Activated naive CD8-positive, alpha-beta T cell (primary cell): ENCODE data around the gene NMRK2.
"Not testable (repeated sequence)": the region's sequence is repeated elsewhere in the genome, so short reads cannot be mapped to it uniquely, and the experiment has no call there.

ENCODE experiments used
- H3K27ac Mint-ChIP-seq: one replicate; pipeline ENCODE4 v1.8.0; 2021; ENCODE audit warnings: mixed read lengths
- H3K27me3 Mint-ChIP-seq: one replicate; pipeline ENCODE4 v1.8.0; 2021; ENCODE audit warnings: mixed read lengths
- H3K36me3 Mint-ChIP-seq: one replicate; pipeline ENCODE4 v1.8.0; 2021; ENCODE audit warnings: mixed read lengths
- H3K4me1 Mint-ChIP-seq: one replicate; pipeline ENCODE4 v1.8.0; 2021; ENCODE audit warnings: low read depth, mixed read lengths
- H3K4me3 Mint-ChIP-seq: one replicate; pipeline ENCODE4 v1.8.0; 2021; ENCODE audit warnings: mild to moderate bottlenecking, mixed read lengths
- H3K9me3 Mint-ChIP-seq: one replicate; pipeline ENCODE4 v1.8.0; 2021; ENCODE audit warnings: low read depth, mixed read lengths

NMRK2 gene

DNA sequence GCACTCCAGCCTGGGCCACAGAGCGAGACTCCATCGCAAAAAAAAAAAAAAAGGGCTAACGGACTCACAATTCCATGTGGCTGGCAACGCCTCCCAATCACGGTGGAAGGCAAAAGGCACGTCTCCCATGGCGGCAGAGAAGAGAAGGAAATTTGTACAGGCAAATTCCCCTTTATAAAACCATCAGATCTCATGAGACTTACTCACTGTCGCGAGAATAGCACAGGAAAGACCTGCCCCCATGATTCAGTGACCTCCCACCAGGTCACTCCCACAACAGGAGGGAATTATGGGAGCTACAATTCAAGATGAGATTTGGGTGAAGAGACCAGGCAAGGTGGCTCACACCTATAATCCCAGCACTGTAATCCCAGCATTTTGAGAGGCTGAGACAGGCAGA, 18.7 kb upstream of the NMRK2 start:
- peaks cover 4% of the 10 kb centered on the region for H3K27me3 Mint-ChIP-seq
- H3K4me3 Mint-ChIP-seq = no peak overlapping the region
- no peaks in the 10 kb centered on the region for H3K9me3 Mint-ChIP-seq
- no peak overlapping the region for H3K27ac Mint-ChIP-seq
- no peaks in the 10 kb centered on the region for H3K4me1 Mint-ChIP-seq
- H3K36me3 Mint-ChIP-seq = no peaks in the 10 kb centered on the region

DNA sequence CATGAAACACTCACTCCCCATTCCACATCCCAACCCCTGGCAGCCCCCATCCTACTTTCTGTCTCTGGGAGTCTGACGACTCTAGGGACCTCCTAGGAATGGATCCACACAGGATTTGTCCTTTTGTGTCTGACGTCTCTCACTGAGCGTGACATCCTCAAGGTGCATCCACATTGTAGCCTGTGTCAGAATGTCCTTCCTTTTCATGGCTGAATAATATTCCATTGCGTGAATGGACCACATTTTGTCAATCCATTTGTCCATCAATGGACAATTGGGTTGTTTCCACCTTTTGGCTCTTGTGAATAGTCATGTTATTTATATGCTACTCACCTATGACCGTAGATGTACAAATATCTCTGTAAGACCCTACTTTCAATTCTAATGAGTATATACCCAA, 16.8 kb upstream of the NMRK2 start:
- Mint-ChIP-seq H3K27ac (no peak overlapping the region), H3K9me3 (no peaks in the 10 kb centered on the region), H3K36me3 (peaks cover 3% of the 10 kb centered on the region), H3K4me1 (no peaks in the 10 kb centered on the region), H3K4me3 (no peak overlapping the region), H3K27me3 (peaks cover 4% of the 10 kb centered on the region)

DNA sequence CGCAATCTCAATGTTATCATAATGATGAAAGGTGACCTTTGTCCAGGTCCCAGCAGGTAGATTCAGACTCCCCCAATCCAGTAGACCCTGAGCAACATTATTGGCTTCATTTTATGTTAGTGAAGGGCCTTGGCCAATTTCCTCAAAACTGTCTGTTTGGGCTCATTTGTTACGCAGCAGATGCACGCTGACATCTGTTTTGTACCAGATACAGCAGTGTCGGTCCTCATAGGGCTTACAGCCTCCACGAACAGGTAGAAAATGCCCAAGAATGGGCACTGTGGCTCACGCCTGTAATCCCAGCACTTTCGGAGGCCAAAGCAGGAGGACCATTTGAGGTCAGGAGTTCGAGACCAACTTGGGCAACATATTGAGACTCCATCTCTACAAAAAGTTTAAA, 13.1 kb upstream of the NMRK2 start:
- H3K9me3 Mint-ChIP-seq = peaks cover 5% of the 10 kb centered on the region
- no peak overlapping the region for H3K27ac Mint-ChIP-seq
- no peaks in the 10 kb centered on the region for H3K4me1 Mint-ChIP-seq
- no peak overlapping the region for H3K4me3 Mint-ChIP-seq
- H3K27me3 Mint-ChIP-seq = peaks cover 4% of the 10 kb centered on the region
- peaks cover 8% of the 10 kb centered on the region for H3K36me3 Mint-ChIP-seq

DNA sequence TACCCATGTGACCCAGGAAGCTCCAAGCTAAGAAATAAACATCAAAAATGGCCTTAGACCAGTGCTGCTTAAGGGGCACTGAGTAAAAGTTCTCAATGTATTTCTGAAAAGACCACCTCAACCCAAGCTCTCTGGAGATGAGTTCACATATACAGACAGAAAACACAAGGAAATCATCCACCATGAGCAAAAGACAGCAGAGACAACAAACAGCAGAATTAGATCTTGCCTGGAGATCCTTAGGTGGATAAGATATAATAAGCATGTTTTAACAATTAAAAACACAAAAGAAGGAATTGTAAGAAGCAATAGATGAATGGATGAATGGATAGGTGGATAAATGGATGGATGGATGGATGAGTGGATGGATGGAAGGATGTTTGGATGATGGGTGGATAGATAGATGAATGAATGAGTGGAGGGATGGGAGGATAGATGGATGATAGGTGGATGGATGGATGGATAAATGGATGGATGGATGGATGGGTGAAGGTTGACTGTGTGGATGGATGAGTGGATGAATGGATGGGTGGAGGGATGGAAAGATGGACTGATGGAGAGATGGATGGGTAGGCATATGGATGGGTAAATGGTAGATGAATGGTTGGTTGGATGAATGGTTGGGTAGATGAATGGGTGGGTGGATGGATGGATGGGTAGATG, 9.6 kb upstream of the NMRK2 start:
- H3K36me3 Mint-ChIP-seq = peaks cover 8% of the 10 kb centered on the region
- no peaks in the 10 kb centered on the region for H3K27me3 Mint-ChIP-seq
- H3K4me3 Mint-ChIP-seq = no peak overlapping the region
- peaks cover 5% of the 10 kb centered on the region for H3K9me3 Mint-ChIP-seq
- no peaks in the 10 kb centered on the region for H3K4me1 Mint-ChIP-seq
- H3K27ac Mint-ChIP-seq = no peak overlapping the region

DNA sequence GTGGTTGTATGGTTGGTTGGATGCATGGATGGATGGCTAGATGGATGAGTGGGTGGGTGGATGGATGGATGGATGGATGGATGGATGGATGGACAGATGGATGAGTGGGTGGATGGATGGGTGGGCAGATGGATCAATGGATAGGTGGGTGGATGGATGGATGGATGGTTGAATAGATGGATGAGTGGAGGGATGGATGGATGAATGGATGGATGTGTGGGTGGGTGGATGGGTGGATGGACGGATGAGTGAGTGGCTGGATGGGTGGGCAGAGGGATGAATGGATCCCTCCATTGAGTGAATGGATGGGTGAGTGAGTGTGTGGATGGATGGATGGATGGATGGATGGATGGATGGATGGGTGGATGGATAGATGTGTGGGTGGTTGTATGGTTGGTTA, 9.0 kb upstream of the NMRK2 start:
- H3K4me3 Mint-ChIP-seq = no peak overlapping the region
- H3K27me3 Mint-ChIP-seq = no peaks in the 10 kb centered on the region
- H3K9me3 Mint-ChIP-seq = peaks cover 5% of the 10 kb centered on the region
- no peak overlapping the region for H3K27ac Mint-ChIP-seq
- H3K4me1 Mint-ChIP-seq = no peaks in the 10 kb centered on the region
- peaks cover 8% of the 10 kb centered on the region for H3K36me3 Mint-ChIP-seq

DNA sequence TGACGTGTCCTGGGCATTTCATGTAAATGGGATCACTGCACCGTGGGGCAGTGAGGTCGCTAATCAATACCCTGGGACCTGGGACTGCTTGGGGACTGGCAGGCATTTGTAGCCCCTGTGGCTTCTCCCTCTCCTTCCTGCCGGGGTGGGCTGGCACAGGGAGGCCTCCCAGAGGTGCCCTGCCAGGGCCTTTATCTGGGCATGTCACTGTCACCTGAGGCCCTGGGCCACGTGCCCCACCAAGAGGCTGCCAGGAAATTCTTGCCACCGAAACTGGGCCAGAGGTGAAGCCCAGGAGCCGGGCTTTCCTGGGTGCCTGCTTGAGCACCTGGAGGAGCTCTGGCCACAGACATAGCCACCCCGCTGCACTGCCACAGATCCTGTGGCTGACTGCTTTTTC, 1.8 kb upstream of the NMRK2 start:
- Mint-ChIP-seq H3K9me3 (no peaks in the 10 kb centered on the region), H3K27me3 (peaks cover 1% of the 10 kb centered on the region), H3K4me1 (peaks cover 1% of the 10 kb centered on the region), H3K27ac (no peak overlapping the region), H3K4me3 (no peak overlapping the region), H3K36me3 (no peaks in the 10 kb centered on the region)

DNA sequence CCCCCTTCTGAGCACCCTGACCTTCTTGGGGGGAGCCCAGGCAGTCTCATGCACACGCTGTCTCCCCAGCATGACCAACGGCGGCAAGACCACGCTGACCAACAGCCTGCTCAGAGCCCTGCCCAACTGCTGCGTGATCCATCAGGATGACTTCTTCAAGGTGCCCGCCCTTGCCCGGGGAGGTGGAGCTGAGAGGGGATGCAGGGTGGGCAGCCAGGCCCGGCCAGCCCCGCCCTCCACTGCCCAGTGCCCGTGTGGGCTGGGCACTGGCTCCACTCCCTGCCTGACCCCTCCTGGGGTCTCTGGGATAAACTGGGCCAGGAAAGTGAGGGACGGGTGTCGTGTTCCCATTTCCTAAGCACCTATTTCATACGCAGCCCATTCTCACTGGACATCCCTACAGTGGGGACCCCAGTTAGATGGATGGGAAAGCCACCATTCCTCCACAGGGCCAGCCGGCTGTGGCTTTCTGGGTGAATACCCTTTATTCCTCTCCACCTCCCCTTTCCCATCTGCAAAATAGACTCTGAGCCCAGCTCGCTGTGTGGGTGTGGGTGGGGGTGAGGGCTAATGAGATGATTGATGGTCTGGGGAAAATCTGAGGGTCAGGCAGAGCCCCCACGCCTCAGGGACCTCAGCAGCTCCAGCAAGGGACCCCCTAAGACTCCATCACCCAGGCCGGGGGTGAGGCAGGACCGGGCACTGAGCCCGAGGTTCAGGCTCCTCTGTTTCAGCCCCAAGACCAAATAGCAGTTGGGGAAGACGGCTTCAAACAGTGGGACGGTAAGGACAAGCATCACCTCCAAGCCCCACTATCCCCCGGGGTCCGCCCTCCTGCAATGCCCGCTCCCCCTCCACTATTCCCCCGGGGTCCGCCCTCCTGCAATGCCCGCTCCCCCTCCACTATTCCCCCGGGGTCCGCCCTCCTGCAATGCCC, 3.9 kb downstream of the NMRK2 start:
- Mint-ChIP-seq H3K9me3 (no peaks in the 10 kb centered on the region), H3K27me3 (peaks cover 1% of the 10 kb centered on the region), H3K4me3 (no peak overlapping the region), H3K27ac (no peak overlapping the region), H3K4me1 (peaks cover 1% of the 10 kb centered on the region), H3K36me3 (no peaks in the 10 kb centered on the region)

DNA sequence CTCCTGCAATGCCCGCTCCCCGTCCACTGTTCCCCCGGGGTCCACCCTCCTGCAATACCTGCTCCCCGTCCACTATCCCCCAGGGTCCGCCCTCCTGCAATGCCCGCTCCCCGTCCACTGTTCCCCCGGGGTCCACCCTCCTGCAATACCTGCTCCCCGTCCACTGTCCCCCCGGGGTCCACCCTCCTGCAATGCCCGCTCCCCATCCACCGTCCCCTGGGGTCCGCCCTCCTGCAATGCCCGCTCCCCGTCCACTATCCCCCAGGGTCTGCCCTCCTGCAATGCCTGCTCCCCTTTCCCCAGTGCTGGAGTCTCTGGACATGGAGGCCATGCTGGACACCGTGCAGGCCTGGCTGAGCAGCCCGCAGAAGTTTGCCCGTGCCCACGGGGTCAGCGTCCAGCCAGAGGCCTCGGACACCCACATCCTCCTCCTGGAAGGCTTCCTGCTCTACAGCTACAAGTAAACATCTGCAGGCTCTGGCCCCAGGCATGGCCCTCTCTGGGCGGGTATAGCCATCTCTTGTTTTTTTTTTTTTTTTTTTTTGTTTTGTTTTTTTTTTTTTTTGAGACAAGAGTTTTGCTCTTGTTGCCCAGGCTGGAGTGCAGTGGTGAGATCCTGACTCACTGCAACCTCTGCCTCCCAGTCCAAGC, 5.6 kb downstream of the NMRK2 start:
- H3K9me3 Mint-ChIP-seq = not testable (repeated sequence)

DNA sequence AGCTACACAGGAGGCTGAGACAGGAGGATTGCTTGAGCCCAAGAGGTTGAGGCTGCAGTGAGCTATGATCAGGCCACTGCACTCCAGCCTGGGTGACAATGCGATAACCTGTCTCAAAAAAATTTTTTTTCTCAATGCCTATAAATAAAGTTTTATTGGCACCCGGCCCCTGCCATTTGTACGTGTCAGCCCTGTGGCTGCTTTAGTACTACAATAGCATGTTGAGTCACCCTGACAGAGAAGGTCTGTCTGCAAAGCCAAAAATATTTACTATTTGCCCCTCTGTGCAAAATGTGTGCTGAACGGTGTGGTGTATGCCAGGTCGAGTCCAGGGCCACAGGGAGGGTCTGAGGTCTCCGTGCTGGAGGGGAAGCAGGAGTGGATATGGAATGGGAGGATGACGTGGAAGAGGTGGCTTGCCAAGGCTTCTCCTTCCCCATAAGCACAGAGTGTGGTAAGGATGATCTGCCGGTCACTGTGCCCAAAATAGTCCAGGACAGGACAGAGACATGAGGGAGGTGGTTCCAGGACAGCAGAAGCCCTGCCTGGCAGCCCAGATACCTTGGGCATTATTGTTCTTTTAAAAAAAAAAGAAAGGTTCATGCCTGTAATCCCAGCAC, 10.0 kb downstream of the NMRK2 start:
- H3K9me3 Mint-ChIP-seq = no peaks in the 10 kb centered on the region
- H3K36me3 Mint-ChIP-seq = no peaks in the 10 kb centered on the region
- H3K27me3 Mint-ChIP-seq = no peaks in the 10 kb centered on the region
- H3K4me1 Mint-ChIP-seq = no peaks in the 10 kb centered on the region
- H3K27ac Mint-ChIP-seq = no peak overlapping the region
- no peak overlapping the region for H3K4me3 Mint-ChIP-seq

More for the DNA sequence above, 5.6 kb downstream of the NMRK2 start:
- H3K4me1 Mint-ChIP-seq, H3K4me3 Mint-ChIP-seq, H3K36me3 Mint-ChIP-seq, H3K27ac Mint-ChIP-seq, H3K27me3 Mint-ChIP-seq: not testable (repeated sequence)

DNA sequence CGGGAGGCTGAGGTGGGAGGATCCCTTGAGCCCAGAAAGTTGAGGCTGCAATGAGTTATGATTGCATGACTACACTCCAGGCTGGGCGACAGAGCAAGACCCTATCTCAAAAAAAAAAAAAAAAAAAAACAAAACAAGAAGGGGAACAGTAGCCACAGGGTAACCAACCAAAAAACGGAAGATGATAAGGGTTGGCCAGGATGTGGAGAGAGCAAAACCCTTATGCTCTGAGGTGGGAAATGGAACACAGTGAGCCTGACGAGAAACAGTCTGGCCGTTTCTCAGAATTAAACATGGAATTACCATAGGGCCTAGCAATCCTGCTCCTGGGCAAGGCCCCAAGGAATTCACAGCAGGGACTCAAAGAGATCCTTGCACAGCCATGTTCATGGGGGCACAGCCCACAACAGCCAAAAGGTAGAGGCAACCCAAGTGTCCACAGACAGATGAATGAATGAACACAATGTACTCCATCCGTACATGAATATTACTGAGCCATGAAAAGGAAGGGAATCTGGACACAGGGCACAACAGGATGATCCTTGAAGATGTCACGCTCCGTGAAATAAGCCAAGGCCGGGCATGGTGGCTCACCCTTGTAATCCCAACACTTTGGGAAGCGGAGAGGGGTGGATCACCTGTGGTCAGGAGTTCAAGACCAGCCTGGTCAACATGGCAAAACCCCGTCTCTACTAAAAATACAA, 11.3 kb downstream of the NMRK2 start:
- no peaks in the 10 kb centered on the region for H3K27me3 Mint-ChIP-seq
- no peaks in the 10 kb centered on the region for H3K36me3 Mint-ChIP-seq
- no peak overlapping the region for H3K4me3 Mint-ChIP-seq
- H3K4me1 Mint-ChIP-seq = no peaks in the 10 kb centered on the region
- H3K27ac Mint-ChIP-seq = no peak overlapping the region
- no peaks in the 10 kb centered on the region for H3K9me3 Mint-ChIP-seq

DNA sequence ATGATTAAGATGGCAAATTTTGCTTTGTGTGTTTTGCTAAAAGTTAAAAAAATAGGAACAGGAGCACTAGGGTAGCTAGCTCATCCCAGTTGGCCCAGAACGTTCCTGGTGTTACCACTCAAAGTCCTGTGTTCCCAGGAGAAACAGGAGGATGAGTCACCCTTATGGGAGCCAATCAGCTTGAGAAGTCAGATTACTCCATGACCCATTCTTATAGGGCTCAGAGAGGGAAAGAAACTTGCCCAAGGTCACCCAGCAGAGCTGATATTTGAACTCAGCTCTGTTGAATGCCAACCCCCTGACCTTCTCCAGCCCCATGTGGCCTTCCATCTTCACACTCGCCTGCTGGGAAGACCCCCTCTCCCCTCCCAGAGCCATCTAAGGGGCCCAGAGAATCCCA, 13.0 kb downstream of the NMRK2 start:
- Mint-ChIP-seq H3K27ac (no peak overlapping the region), H3K4me1 (no peaks in the 10 kb centered on the region), H3K4me3 (no peak overlapping the region), H3K27me3 (no peaks in the 10 kb centered on the region), H3K9me3 (no peaks in the 10 kb centered on the region), H3K36me3 (no peaks in the 10 kb centered on the region)

DNA sequence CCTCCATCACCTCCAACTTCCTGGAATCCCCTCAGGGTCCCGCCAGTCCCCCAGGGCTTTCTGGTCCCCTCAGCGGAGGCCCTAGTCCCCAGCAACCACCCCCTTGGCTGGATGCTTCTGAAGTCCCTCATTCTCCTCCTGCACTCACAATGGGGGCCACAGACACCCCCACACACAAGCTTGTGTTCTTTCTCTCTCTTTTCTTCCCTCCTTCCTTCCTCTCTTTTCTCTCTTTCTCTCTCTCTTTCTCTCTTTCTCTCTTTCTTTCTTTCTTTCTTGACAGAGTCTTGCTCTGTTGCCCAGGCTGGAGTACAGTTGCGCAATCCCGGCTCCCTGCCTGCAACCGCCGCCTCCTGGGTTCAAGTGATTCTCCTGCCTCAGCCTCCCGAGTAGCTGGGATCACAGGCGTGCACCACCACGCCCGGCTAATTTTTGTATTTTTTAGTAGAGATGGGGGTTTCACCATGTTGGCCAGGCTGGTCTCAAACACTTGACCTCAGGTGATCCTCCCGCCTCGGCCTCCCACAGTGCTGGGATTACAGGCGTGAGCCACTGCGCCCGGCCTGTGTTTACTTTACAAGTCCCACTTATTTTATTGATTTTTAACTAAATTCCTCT, 14.6 kb downstream of the NMRK2 start:
- H3K4me3 Mint-ChIP-seq = not testable (repeated sequence)

DNA sequence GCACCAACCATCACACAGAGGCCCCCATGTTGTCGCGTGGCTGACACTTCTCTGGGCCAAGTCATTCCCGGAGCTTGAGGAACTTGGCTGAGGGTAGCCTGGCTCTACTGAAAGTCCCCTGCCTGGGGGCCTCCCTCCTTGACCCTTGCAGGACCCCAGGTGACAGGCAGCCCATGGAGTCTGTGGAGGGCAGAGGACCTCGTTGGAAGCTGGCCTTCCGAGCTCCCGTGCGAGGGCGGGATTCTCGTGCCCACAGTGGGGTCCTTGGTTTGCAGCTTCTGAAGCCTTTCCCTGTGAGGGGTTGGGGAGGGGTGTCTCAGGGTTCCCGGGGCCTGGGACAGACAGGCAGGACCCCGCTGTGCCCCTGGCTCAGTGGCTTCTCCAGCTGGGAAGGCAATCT, 16.4 kb downstream of the NMRK2 start:
- H3K4me3 Mint-ChIP-seq = no peak overlapping the region

More for the DNA sequence above, 14.6 kb downstream of the NMRK2 start:
- H3K27ac Mint-ChIP-seq, H3K27me3 Mint-ChIP-seq, H3K9me3 Mint-ChIP-seq, H3K4me1 Mint-ChIP-seq, H3K36me3 Mint-ChIP-seq: not testable (repeated sequence)

More for the DNA sequence above, 16.4 kb downstream of the NMRK2 start:
- Mint-ChIP-seq H3K36me3 (no peaks in the 10 kb centered on the region), H3K4me1 (peaks cover 9% of the 10 kb centered on the region), H3K9me3 (no peaks in the 10 kb centered on the region), H3K27me3 (no peaks in the 10 kb centered on the region), H3K27ac (no peak overlapping the region)
